Activated T-cell treated with anti-CD3 and anti-CD28 coated beads for 1 hour (primary cell): ENCODE results near the gene MXRA7.
"Not testable (repeated sequence)": the region's sequence is repeated elsewhere in the genome, so short reads cannot be mapped to it uniquely, and the experiment has no call there.

Experiments used
- DNase-seq: peaks from one replicate; pipeline ENCODE4 v3.0.0-alpha.2; 2020; ENCODE audit warnings: low read depth

The MXRA7 gene

GRCh38 chr17:76716146-76716838 is 5.5 kb upstream of the MXRA7 start:
- peak; percentile 25 for DNase-seq

- no peak for DNase-seq
Observed at GRCh38 chr17:76715496-76715830, 4.7 kb upstream of the MXRA7 start.

GRCh38 chr17:76714822-76715495 is 4.2 kb upstream of the MXRA7 start:
- DNase-seq: peak; percentile 85

DNA sequence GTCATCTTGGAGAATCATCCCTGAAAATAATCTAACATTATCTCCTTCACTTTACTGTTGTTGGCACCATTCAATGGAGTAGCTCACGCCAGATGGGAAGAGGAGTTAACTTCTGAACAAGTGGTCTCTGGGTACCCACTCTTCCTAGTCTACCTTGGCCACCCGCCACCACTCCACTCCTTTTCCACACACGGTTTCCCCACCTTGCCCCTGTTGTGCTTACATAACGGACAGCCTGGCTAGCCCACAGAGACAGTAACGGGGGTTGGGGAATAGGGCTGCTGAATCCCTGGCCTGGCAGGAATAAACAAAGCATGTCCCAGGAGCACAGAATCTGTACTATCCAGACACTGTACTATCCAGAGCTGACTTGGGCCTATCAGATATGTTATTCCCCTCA is 3.6 kb upstream of the MXRA7 start:
- DNase-seq: no peak

GRCh38 chr17:76713765-76714164 is 3.0 kb upstream of the MXRA7 start:
- no peak for DNase-seq

GRCh38 chr17:76712321-76712720 is 1.6 kb upstream of the MXRA7 start:
- DNase-seq: not testable (repeated sequence)

DNA sequence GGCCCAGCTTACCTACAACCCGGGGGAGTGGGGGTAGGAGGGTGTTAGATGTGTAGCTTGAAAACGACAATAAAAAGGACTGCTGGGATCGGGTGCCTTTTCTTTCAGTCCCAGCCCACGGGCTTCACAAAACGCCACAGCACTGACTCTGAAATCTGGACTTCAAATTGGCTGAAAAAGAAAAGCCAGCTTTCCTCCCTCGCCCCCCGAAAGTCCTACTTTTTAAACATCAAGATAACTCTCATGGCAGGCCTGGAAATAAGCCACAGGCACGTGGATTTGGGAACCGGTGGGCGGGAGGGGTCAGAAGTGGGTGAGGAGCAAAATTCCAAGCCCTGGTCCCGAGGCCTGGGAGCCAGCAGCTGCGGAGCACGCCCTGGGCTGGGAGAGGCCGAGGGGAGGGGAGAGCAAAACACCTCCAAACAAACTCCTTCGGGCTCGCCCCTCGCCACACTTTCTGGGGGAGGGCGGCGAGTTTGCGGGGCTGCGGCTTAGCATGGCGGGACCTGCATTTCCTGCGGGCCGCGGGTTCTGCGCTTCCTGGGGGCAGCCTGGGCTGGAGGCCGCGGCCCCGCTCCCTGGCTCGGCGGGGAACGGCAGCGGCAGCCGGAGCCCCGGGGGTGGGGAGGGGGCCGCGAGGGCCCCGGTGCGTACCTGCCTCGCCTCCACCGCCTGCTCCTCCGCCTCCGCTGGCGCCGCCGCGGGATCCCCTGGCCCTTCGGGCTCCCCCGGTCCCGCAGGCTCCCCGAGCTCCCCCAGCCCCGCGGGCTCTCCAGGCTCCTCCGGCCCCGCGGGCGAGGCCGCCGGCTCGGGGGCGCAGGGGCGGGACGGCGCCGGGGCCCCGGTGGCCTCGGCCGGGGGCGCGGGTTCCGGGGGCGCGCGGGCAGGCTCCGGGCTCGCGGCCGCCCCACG is 558 bp downstream of the MXRA7 start:
- DNase-seq: not testable (repeated sequence)

GRCh38 chr17:76709077-76709950 is 1.5 kb downstream of the MXRA7 start:
- no peak for DNase-seq

DNA sequence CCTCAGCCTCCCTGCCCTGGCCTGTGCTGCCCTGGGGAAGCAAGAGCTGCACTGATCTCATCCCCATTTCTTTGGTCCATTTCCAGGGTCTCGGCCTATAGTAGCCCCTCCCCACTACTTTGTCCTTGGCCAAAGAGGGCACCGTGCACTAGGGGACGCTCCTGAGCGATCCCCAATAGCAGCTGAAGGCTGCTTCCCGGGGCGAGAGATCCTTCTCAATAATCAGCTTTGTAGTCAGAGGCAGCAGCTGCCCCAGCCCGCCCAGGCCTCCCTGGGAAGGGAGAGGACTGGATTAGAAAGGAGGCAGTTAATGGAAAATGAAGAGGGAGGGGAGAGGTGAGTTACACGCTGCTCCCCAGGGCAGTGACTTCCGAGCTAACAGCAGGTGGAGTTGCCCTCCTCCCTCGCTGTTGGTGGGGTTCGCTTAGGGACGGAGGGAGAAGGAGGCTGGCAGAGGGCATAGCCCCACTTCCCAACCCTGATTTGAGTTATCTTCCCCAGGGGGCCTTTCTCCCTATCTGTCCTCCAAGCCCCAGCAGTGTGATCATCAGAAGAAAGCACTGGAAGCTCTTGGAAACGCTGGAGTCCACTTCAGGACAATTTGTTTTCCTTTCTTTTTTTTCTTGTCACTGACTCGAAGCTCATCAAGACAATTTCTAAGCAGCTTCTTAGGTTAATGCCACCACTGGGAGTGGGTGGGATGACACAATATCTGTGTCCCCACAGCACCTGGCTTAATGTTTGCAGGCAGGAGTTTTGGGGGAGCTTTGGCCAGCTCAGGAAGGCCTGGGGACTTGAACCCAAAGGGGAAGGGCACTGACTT is 2.6 kb downstream of the MXRA7 start:
- DNase-seq: no peak

- DNase-seq: no peak
Observed at GRCh38 chr17:76706817-76707216, 3.9 kb downstream of the MXRA7 start.

DNA sequence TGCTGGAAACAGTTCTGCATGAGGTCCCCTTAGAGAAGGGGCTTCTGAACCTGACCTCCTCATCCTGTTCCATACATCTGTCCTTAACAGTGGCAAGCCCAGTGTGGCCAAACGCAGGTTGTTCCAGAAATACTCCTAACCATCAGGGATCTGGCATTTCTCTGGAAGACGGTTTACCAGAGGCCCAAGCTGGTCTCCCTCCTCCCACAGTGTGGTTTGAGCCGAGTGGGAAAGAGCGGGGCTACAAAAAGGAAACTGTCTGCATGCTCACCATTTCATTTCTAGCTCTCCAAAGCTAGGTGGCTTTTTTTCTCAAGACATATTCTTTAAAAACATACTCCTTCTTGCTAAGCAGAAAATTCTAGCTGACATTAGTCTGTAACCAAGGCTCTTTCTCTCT is 6.0 kb downstream of the MXRA7 start:
- DNase-seq: no peak

GRCh38 chr17:76702941-76703637 is 7.7 kb downstream of the MXRA7 start:
- no peak for DNase-seq

DNA sequence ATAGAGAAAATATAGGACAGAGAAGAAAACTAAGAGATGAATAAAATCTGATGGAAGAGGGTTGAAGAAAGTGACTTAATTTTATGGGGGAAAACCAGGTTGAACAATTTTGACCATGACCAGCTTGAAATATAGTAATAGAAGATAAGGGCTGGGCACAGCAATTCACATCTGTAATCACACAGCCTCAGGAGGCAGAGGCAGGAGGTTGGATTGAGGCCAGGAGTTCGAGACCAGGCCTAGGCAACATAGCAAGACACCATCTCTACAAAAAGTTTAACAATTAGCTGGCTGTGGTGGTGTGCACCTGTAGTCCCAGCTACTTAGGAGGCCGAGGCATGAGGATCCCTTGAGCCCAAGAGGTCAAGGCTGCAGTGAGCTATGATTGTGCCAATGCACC is 8.7 kb downstream of the MXRA7 start:
- DNase-seq: no peak

DNA sequence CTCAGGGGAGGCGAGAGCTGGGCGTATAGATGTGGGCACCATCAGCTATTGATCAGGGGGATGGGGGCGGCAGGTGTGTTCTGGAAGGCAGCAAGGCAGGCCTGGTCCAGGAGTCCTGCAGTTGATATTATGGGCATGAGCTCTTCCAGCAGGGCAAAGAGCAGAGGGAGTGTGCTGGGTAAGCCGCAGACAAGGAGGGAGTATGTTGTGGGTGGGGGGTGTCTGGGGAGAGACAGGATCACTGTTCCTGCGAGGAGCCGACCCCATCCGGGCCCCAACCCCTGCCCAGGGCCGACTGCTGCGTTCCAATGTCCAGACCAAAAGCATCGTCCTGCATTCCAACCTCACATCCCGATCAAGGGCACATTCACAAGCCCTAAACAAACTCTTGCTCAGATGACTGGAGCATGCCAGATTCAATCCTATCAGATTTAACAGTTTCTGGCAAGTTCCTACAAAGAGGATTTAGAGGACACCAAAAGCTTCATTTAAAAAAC is 9.2 kb downstream of the MXRA7 start:
- DNase-seq: no peak

GRCh38 chr17:76700617-76701470 is 9.9 kb downstream of the MXRA7 start:
- DNase-seq: no peak

- DNase-seq: no peak
Observed at GRCh38 chr17:76700270-76700616, 10.5 kb downstream of the MXRA7 start.

DNA sequence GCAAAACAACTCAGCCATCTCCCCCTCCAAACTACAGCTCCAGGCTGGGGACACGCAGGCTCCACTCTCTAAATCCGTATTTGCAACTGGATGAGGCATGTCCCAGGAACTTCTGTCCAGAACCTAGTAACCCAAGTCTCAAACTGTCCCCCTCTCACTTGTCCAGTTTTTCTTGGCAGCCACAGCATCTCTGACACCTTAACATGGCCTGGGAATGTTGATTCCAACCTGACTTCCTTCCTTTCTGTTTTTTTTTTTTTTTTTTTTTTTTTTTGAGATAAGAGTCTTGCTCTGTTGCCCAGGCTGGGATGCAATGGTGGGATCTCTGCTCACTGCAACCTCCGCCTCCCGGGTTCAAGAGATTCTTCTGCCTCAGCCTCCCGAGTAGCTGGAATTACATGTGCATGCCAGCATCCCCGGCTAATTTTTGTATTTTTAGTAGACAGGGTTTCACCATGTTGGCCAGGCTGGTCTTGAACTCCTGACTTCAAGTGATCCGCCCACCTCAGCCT is 12.2 kb downstream of the MXRA7 start:
- not testable (repeated sequence) for DNase-seq

DNA sequence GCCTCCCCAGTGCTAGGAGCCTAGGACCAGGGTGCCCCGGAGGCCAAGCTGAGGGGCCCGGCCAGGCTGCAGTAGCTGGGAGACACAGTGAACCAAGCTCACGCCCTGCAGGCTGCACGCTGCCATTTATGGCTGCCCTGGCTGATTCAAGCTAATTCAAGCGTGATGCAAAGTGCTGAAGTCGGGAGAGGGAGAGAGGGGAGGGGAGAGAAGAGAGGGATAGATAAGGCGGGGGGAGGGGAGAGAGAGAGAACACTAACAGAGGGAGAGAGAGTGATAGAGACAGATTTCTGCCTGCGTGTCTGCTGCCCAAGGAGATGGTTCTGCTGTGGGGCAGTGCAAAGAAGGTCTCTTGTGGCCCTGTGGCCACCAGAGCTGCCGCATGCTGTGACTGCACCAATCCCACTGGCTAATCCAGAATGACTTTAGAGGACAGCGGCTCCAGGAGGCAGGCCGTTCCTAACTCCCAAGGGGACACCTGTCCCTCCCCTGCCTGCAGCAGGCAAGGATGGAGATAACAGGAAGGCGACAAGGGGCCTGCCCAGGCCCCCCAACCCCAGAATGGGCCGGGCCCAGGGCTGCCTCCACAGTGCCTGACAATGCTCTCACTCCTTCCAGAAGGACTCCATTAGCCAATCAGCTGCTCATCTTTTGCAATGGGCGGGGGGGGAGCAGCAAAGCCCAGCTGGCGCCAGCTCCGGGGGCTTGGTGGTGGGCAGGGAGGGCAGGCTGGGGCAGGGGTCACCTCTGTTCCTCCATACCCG is 12.9 kb downstream of the MXRA7 start:
- no peak for DNase-seq
